GM21390 (cell line): ENCODE measurements around the gene SH3RF3.
"Not testable (repeated sequence)": the region's sequence is repeated elsewhere in the genome, so short reads cannot be mapped to it uniquely, and the experiment has no call there.

Experiments
- ATAC-seq: cut with Tn5 transposase; IDR thresholded peaks from one replicate; pipeline ENCODE4 v1.9.1; 2021; ENCODE audit not compliant: unreplicated experiment

SH3RF3 gene

GRCh38 chr2:109155553-109156451 is 26.8 kb downstream of the SH3RF3 start:
- no peak for ATAC-seq

GRCh38 chr2:109157563-109158105 is 28.6 kb downstream of the SH3RF3 start:
- ATAC-seq = no peak

GRCh38 chr2:109158237-109158636 is 29.2 kb downstream of the SH3RF3 start:
- no peak for ATAC-seq

- ATAC-seq = no peak
Observed at GRCh38 chr2:109159096-109159495, 30.1 kb downstream of the SH3RF3 start.

GRCh38 chr2:109160714-109161440 is 31.9 kb downstream of the SH3RF3 start:
- no peak for ATAC-seq

- ATAC-seq = not testable (repeated sequence)
Observed at GRCh38 chr2:109162367-109162766, 33.4 kb downstream of the SH3RF3 start.

GRCh38 chr2:109162999-109163398 is 34.0 kb downstream of the SH3RF3 start:
- ATAC-seq = no peak

- ATAC-seq = no peak
Observed at GRCh38 chr2:109164311-109164710, 35.3 kb downstream of the SH3RF3 start.

- ATAC-seq = no peak
Observed at GRCh38 chr2:109164739-109165221, 35.8 kb downstream of the SH3RF3 start.

- no peak for ATAC-seq
Observed at GRCh38 chr2:109166811-109167210, 37.8 kb downstream of the SH3RF3 start.

- ATAC-seq = no peak
Observed at GRCh38 chr2:109168086-109168485, 39.1 kb downstream of the SH3RF3 start.

GRCh38 chr2:109168716-109169115 is 39.7 kb downstream of the SH3RF3 start:
- no peak for ATAC-seq

GRCh38 chr2:109170645-109171044 is 41.6 kb downstream of the SH3RF3 start:
- ATAC-seq = no peak

GRCh38 chr2:109171444-109172334 is 42.7 kb downstream of the SH3RF3 start:
- ATAC-seq = no peak

- no peak for ATAC-seq
Observed at GRCh38 chr2:109172556-109173105, 43.6 kb downstream of the SH3RF3 start.

GRCh38 chr2:109173311-109174171 is 44.5 kb downstream of the SH3RF3 start:
- ATAC-seq = no peak

- ATAC-seq = no peak
Observed at GRCh38 chr2:109174214-109174613, 45.2 kb downstream of the SH3RF3 start.

GRCh38 chr2:109174626-109175349 is 45.8 kb downstream of the SH3RF3 start:
- no peak for ATAC-seq

- ATAC-seq = no peak
Observed at GRCh38 chr2:109175350-109175678, 46.3 kb downstream of the SH3RF3 start.
